BE2C (cell line): ENCODE results near the gene PRKCB.
"Not testable (repeated sequence)": the region's sequence is repeated elsewhere in the genome, so short reads cannot be mapped to it uniquely, and the experiment has no call there.

Experiments used
- DNase-seq: peaks from one replicate; pipeline ENCODE4 v3.0.0-alpha.2; 2020
- H3K27me3 ChIP-seq: fragments of 250-450 bp; sonication (Bioruptor Pico); 2 replicates; pipeline ENCODE4 v1.5.1; 2020; ENCODE audit warnings: mild to moderate bottlenecking
- H3K36me3 ChIP-seq: fragments of 250-450 bp; sonication (Bioruptor Pico); 2 replicates; pipeline ENCODE4 v1.5.1; 2020; ENCODE audit warnings: mild to moderate bottlenecking
- H3K4me1 ChIP-seq: fragments of 250-450 bp; sonication (Bioruptor Pico); 2 replicates; pipeline ENCODE4 v1.5.1; 2020
- H3K4me3 ChIP-seq: 2 replicates; pipeline ENCODE4 v1.5.1; 2011; ENCODE audit warnings: low read depth, low read length
- H3K9me3 ChIP-seq: fragments of 250-450 bp; sonication (Bioruptor Pico); 2 replicates; pipeline ENCODE4 v1.5.1; 2020
- CTCF ChIP-seq: IDR thresholded peaks from 2 replicates; pipeline ENCODE4 v1.5.1; 2012; ENCODE audit warnings: mild to moderate bottlenecking, low read depth, low read length

The PRKCB gene

GRCh38 chr16:24146518-24146917 is 310.7 kb downstream of the PRKCB start:
- Histone ChIP-seq H3K36me3 (no peaks in the 10 kb centered on the region), H3K4me3 (no peak overlapping the region), H3K27me3 (no peaks in the 10 kb centered on the region), H3K9me3 (no peaks in the 10 kb centered on the region), H3K4me1 (no peaks in the 10 kb centered on the region)
- TF ChIP-seq CTCF = no peak
- DNase-seq = no peak

GRCh38 chr16:24149102-24149501 is 313.3 kb downstream of the PRKCB start:
- DNase-seq = no peak
- H3K4me1 ChIP-seq = no peaks in the 10 kb centered on the region
- no peaks in the 10 kb centered on the region for H3K36me3 ChIP-seq
- no peaks in the 10 kb centered on the region for H3K27me3 ChIP-seq
- H3K4me3 ChIP-seq = no peak overlapping the region
- H3K9me3 ChIP-seq = no peaks in the 10 kb centered on the region
- no peak for TF ChIP-seq CTCF

- H3K9me3 ChIP-seq = no peaks in the 10 kb centered on the region
- DNase-seq = no peak
- no peak overlapping the region for H3K4me3 ChIP-seq
- H3K4me1 ChIP-seq = no peaks in the 10 kb centered on the region
- TF ChIP-seq CTCF = no peak
- H3K27me3 ChIP-seq = no peaks in the 10 kb centered on the region
- H3K36me3 ChIP-seq = no peaks in the 10 kb centered on the region
Measured at GRCh38 chr16:24150282-24150681, 314.5 kb downstream of the PRKCB start.

- DNase-seq = no peak
- Histone ChIP-seq H3K9me3 (no peaks in the 10 kb centered on the region), H3K36me3 (no peaks in the 10 kb centered on the region), H3K27me3 (no peaks in the 10 kb centered on the region), H3K4me3 (no peak overlapping the region), H3K4me1 (no peaks in the 10 kb centered on the region)
- TF ChIP-seq CTCF = no peak
Measured at GRCh38 chr16:24151482-24151939, 315.7 kb downstream of the PRKCB start.

- DNase-seq, H3K36me3 ChIP-seq, H3K9me3 ChIP-seq, H3K27me3 ChIP-seq, H3K4me3 ChIP-seq, H3K4me1 ChIP-seq: not testable (repeated sequence)
Measured at GRCh38 chr16:24152048-24152447, 316.3 kb downstream of the PRKCB start.

GRCh38 chr16:24152826-24153225 is 317.0 kb downstream of the PRKCB start:
- Histone ChIP-seq H3K36me3 (no peaks in the 10 kb centered on the region), H3K4me3 (no peak overlapping the region), H3K27me3 (no peaks in the 10 kb centered on the region), H3K9me3 (no peaks in the 10 kb centered on the region), H3K4me1 (no peaks in the 10 kb centered on the region)
- TF ChIP-seq CTCF = no peak
- DNase-seq = no peak

GRCh38 chr16:24156777-24157176 is 321.0 kb downstream of the PRKCB start:
- no peak for TF ChIP-seq CTCF
- Histone ChIP-seq H3K36me3 (no peaks in the 10 kb centered on the region), H3K9me3 (no peaks in the 10 kb centered on the region), H3K4me3 (no peak overlapping the region), H3K27me3 (no peaks in the 10 kb centered on the region), H3K4me1 (no peaks in the 10 kb centered on the region)
- no peak for DNase-seq
